HT-29 (cell line): ENCODE results near the gene FKBP7. TPM values are rescaled to one million over a fixed set of nuclear protein-coding genes. Genes with fewer than 3 reads are reported as not detected.

Source experiments
- total RNA-seq: library from RNA; depleted of rRNA; stranded (reverse); fragments of >200 nt; shearing (Covaris generic); gene quantifications from 2 replicates; pipeline ENCODE4 v1.2.3, GENCODE V29; 2014; rRNA removed

FKBP7 gene
- total RNA-seq, 1 experiment from 2014 or later: 0.03 TPM

Other genes with a start within 250 kb of the FKBP7 start
- gene PRKRA, start 27.4 kb downstream of the FKBP7 start, total RNA-seq: 45.1 and 53.5 TPM in 2 replicates
- gene PJVK, start 27.2 kb downstream of the FKBP7 start, total RNA-seq: 0.23 and 0.26 TPM in 2 replicates
- 4.4 and 5.2 TPM in 2 replicates for gene PLEKHA3, start 1.9 kb upstream of the FKBP7 start, total RNA-seq